Measurements from ENCODE around the gene POLD4. TPM values are rescaled to one million over a fixed set of nuclear protein-coding genes. Genes with fewer than 3 reads are reported as not detected.

Gene POLD4
- total and polyA plus RNA-seq, 2 of the 13 experiments (the other 11 are each of a cell fraction or from before 2014, with no cell fraction given): 10.5 to 27.4 TPM

GRCh38 chr11:67366546-67366945, 13.2 kb upstream of the POLD4 start (continued):
- no peak for TF ChIP-seq PAXIP1 (CRISPR knock-in tag; conservative IDR thresholded peaks at IDR 0.05)

GRCh38 chr11:67365736-67366444, 12.5 kb upstream of the POLD4 start:
- H3K9me3 ChIP-seq (ENCODE audit: low read length): no peaks in the 10 kb centered on the region
- intact Hi-C loops (cut with micrococcal nuclease; ENCODE audit: unreplicated experiment) (no loop called here), in situ Hi-C loops (cut with HindIII; ENCODE audit: extremely low pct_ligation_motif_present, low pct_unique_long_range_greater_than_20kb) (no loop called here)
- CTCF ChIA-PET (ENCODE audit: low intra/inter-chr PET ratio, low total read pairs): no interaction called here
- no peak overlapping the region for H2AFZ ChIP-seq (ENCODE audit: low read length)
- no peak overlapping the region for H3K9ac ChIP-seq (ENCODE audit: insufficient read depth, low read depth, low read length)
- FAIRE-seq: no peak
- H3K4me2 ChIP-seq (ENCODE audit: low read depth, low read length): no peak overlapping the region
- H4K20me1 ChIP-seq (ENCODE audit: insufficient read depth, low read length): no peaks in the 10 kb centered on the region
- H3K4me3 ChIP-seq (replicated peaks in 1 of 3; ENCODE audit: insufficient read depth in 1 of 3, low read depth in 2 of 3, low read length in 3 of 3): no peak overlapping the region
- no peak overlapping the region for H3K27ac ChIP-seq (ENCODE audit: extremely low read length, insufficient read depth, low read length)
- peaks cover under 1% of the 10 kb centered on the region; the same call in 1 of the 2 replicates for H3K4me1 ChIP-seq (ENCODE audit: insufficient read depth, low read length)
- POLR2A ChIA-PET: no interaction called here
- H3K36me3 ChIP-seq (replicated peaks in 1 of 2; ENCODE audit: control insufficient read depth in 1 of 2, insufficient read depth in 2 of 2, low read length in 2 of 2): no peaks in the 10 kb centered on the region
- H3K79me2 ChIP-seq (ENCODE audit: insufficient read depth, low read length): no peaks in the 10 kb centered on the region
- WGBS (ENCODE audit: low lambda C conversion rate): 84% methylated on average over 14 of the region's 14 CpGs
- H3K27me3 ChIP-seq (ENCODE audit: control insufficient read depth in 1 of 2, insufficient read depth in 2 of 2, low read length in 2 of 2): no peaks in the 10 kb centered on the region
- BruUV-seq (replicated peaks): no TSS peak
- DNase-seq (ENCODE audit: low spot score): no peak
- no peak for ATAC-seq
- no peak for TF ChIP-seq ZNF12 (CRISPR knock-in tag; IDR thresholded peaks at IDR 0.05)
- TF ChIP-seq ZNF574 (CRISPR knock-in tag; IDR thresholded peaks at IDR 0.05): no peak
- no peak for TF ChIP-seq JUNB (CRISPR knock-in tag; IDR thresholded peaks at IDR 0.05; ENCODE audit: borderline replicate concordance)
- TF ChIP-seq HNF1A (IDR thresholded peaks at IDR 0.05; ENCODE audit: low read depth): no peak
- TF ChIP-seq HNF1A (CRISPR knock-in tag; IDR thresholded peaks at IDR 0.05; ENCODE audit: borderline replicate concordance): no peak
- TF ChIP-seq ZNF768 (CRISPR knock-in tag; IDR thresholded peaks at IDR 0.05): no peak
- TF ChIP-seq TCF7L2 (IDR thresholded peaks at IDR 0.05; ENCODE audit: low read depth, low read length): no peak
- TF ChIP-seq SCMH1 (CRISPR knock-in tag; IDR thresholded peaks at IDR 0.05; ENCODE audit: borderline replicate concordance): no peak
- no peak for TF ChIP-seq GMEB2 (CRISPR knock-in tag; IDR thresholded peaks at IDR 0.05; ENCODE audit: low read depth)
